Mesenteric fat pad (tissue), 1 donor: ENCODE data around the gene CELF4. TPM values are rescaled to one million over a fixed set of nuclear protein-coding genes. Genes with fewer than 3 reads are reported as not detected.
"Not testable (repeated sequence)": the region's sequence is repeated elsewhere in the genome, so short reads cannot be mapped to it uniquely, and the experiment has no call there.

Source experiments
- DNase-seq: peaks from one replicate; pipeline ENCODE4 v3.0.0-alpha.2; 2020; ENCODE audit warnings: low spot score
- total RNA-seq: library from RNA; stranded (reverse); fragmentation: NEBNext Ultra II Directional; extraction: Animal tissue kit (Norgen Biotek cat#: 25700); gene quantifications from one replicate; pipeline ENCODE4 v1.2.1, GENCODE V29; 2021
- donor health status: DM: yes; HTN: yes; CAD: no.

CELF4 gene
- total RNA-seq, 1 donor from 2014 or later, result 0.39 TPM

GRCh38 chr18:37375181-37375580, 190.4 kb downstream of the CELF4 start:
- no peak for DNase-seq

- DNase-seq, result no peak
Measured at GRCh38 chr18:37368110-37368954, 197.3 kb downstream of the CELF4 start.

- no peak for DNase-seq
Measured at GRCh38 chr18:37364237-37364636, 201.4 kb downstream of the CELF4 start.

DNA sequence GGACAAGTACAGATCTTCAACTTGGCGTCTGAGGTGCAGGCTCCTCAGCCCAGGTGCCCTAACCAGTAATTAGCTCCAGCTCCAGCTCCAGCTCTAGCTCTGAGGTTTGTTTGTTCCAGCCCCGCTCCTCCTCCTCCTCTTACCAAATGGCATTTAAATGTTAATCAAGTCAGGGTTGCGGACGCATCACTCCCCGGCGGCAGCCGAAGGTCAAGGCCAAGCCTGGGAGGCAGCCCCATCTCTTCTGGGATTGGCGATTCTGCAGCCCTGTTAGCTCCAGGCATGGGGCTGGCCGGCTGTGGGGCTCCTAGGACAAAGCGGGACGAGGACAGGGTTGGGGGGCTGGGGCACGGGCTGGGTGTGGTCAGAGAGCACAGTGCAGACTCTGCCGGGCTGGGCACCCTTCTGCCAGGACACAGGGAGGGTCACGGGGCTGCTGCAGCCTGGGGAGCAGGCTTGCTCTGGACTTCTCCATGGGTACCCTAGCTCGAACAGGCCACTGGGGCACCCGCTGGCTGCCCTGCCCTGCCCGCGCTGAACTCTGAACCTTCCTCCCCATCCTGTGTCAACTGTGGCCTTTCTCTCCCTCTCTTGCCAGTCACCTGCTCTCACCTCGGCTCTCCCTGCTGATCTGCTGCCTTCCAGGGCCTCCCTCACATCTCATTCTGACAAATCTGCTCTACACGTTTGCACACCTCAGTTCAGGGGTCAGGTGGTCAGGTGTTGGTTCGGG, 203.3 kb downstream of the CELF4 start:
- DNase-seq, result no peak

GRCh38 chr18:37361335-37362157, 204.1 kb downstream of the CELF4 start:
- no peak for DNase-seq

GRCh38 chr18:37358061-37358460, 207.5 kb downstream of the CELF4 start:
- not testable (repeated sequence) for DNase-seq

GRCh38 chr18:37355772-37356171, 209.8 kb downstream of the CELF4 start:
- DNase-seq, result no peak

GRCh38 chr18:37351110-37351509, 214.5 kb downstream of the CELF4 start:
- no peak for DNase-seq

GRCh38 chr18:37348729-37349128, 216.9 kb downstream of the CELF4 start:
- DNase-seq, result no peak

- no peak for DNase-seq
Measured at GRCh38 chr18:37346048-37346447, 219.6 kb downstream of the CELF4 start.

DNA sequence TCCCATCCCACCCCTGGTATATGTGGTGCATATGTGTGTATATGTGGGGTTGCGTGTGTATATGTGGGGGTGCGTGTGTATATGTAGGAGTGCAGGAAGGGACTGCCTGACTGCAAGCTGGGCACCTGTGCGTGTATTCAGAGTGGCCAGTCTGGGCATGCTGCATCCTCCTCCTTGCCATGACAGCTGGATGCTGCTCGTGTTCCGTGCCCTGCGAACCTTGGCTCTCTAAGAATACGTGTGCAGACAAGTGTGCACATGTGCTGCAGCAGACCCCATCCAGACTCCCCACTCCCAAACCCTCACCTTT, 222.1 kb downstream of the CELF4 start:
- DNase-seq, result no peak

DNA sequence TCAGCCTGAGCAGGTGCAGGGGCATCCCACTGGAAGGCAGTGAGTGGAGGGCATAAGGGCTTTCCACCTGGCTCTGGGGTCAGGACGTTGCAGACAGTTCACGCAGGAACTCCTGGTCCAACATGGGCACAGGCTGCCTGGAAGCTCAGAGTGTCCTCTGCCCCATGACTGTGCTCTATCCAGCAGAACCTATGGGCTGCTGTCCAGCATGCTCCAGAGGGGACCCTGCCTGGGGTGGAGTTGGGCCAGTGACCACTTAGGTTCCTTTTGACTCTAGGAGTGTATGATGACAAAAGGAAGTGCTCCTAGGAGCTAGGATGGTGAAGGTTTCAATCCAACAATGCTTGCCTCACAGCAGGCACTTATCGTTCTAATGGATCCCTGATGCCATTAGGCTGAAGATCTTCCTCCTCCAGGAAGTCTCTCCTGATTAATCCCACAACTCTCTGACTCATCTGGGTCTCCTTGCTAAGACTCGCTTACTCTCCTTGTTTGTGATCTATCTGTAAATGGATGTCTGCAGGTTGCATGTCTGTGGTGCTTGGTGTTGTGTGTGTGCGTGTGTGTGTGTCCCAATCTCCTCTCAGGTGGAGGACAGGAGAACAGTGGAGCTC, 224.0 kb downstream of the CELF4 start:
- no peak for DNase-seq

GRCh38 chr18:37341016-37341415, 224.6 kb downstream of the CELF4 start:
- DNase-seq, result no peak

GRCh38 chr18:37339701-37340215, 225.8 kb downstream of the CELF4 start:
- no peak for DNase-seq

GRCh38 chr18:37336568-37337285, 228.9 kb downstream of the CELF4 start:
- DNase-seq, result no peak

GRCh38 chr18:37335409-37335736, 230.2 kb downstream of the CELF4 start:
- DNase-seq, result no peak

DNA sequence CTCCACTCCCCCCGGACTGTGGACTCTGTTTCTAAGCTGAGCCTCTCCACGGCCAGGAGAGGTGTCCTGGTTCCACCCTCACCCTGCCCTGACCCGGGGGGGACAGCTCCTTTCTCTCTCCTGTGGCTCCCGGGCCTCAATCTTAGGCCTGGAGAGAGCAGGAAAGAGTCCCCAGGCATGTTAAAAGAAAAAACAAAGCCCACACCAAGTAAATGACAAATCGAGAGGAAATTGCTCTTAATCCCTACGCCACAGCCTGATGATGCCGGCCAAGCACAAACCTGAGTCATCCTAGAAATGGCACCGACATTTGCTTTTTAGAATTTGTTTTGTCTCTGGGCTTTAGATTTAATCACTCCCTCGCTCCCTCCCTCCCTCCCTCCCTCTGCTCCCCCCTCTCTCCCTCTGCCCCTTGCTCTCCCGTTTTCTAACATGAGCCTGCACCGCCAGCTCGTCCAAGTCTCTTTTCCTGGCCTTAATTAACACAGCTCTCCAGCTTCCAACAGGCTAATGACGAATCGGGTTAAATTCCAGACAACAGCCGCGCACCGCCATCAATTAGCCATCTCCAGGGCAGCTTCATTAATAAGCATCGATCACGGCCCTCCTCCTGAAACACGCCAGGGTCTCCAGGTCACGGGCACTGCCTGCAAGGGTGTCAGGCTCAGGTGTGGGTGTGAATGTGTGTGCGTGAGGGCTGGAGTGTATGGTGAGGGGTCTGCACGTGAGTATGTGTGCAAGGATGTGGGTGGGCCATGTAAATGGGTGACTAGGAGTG, 230.8 kb downstream of the CELF4 start:
- no peak for DNase-seq

GRCh38 chr18:37332628-37333420, 232.8 kb downstream of the CELF4 start:
- no peak for DNase-seq

GRCh38 chr18:37332219-37332618, 233.4 kb downstream of the CELF4 start:
- no peak for DNase-seq
